Measurements from ENCODE around the gene PNKD. TPM values are rescaled to one million over a fixed set of nuclear protein-coding genes. Genes with fewer than 3 reads are reported as not detected.

Gene PNKD
- total and polyA plus RNA-seq, 4 donors = 26.9 to 108 (median 65.7) TPM

- WGBS, 2 donors = 71 to 72% methylated on average over 5 of the region's 5 CpGs
- peaks cover 15 to 26% of the 10 kb centered on the region in 2 donors for H3K36me3 ChIP-seq (ENCODE audit: control insufficient read depth in 1 of 2, insufficient read depth in 2 of 2, low read length in 1 of 2)
- DNase-seq (no peak), ATAC-seq (ENCODE audit: low FRiP score) (no peak)
- H3K27ac ChIP-seq (ENCODE audit: low read depth in 1 of 2, low read length in 2 of 2) = no peak overlapping the region
- H3K4me1 ChIP-seq (ENCODE audit: control insufficient read depth in 1 of 2, insufficient read depth in 2 of 2, low read length in 2 of 2) = peaks cover 0 to 4% of the 10 kb centered on the region in 2 donors
- H3K27me3 ChIP-seq (ENCODE audit: control insufficient read depth in 1 of 2, insufficient read depth in 2 of 2, low read length in 1 of 2) = no peaks in the 10 kb centered on the region
- H3K4me3 ChIP-seq (ENCODE audit: low read length in 2 of 2) = no peak overlapping the region
- no peaks in the 10 kb centered on the region for H3K9me3 ChIP-seq (ENCODE audit: control insufficient read depth, low read length)
- intact Hi-C loops (cut with DNase I) = no loop called here
Measured at GRCh38 chr2:218245214-218245613, 25.1 kb upstream of the PNKD start.

DNA sequence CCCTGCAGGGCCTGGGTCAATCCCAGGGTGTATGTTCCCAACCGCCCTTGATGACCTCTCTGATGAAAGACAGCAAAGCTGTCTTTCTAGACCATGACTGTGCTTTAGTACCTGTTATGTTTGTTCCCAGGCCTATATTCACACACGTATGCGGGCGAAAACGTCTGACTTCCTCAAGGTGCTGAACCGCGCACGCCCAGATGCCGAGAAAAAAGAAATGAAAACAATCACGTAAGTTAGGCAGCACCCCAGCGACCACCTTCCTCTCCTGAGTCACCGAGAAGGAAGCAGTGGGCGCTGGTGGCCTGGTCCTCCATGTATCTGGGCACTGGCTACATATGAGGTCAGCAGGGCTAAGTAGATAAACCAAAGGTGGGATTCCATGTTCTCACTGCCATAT lies 20.6 kb upstream of the PNKD start:
- Histone ChIP-seq H3K9me3 (ENCODE audit: control insufficient read depth, low read length) (no peaks in the 10 kb centered on the region), H3K4me1 (ENCODE audit: control insufficient read depth in 1 of 2, insufficient read depth in 2 of 2, low read length in 2 of 2) (no peaks in the 10 kb centered on the region), H3K27me3 (ENCODE audit: control insufficient read depth in 1 of 2, insufficient read depth in 2 of 2, low read length in 1 of 2) (no peaks in the 10 kb centered on the region), H3K27ac (ENCODE audit: low read depth in 1 of 2, low read length in 2 of 2) (no peak overlapping the region), H3K4me3 (ENCODE audit: low read length in 2 of 2) (no peak overlapping the region), H3K36me3 (ENCODE audit: control insufficient read depth in 1 of 2, insufficient read depth in 2 of 2, low read length in 1 of 2) (peaks cover 14 to 35% of the 10 kb centered on the region in 2 donors)
- DNase-seq (no peak), ATAC-seq (ENCODE audit: low FRiP score) (no peak)
- intact Hi-C loops (cut with DNase I) = no loop called here
- WGBS, 2 donors = 92 to 93% methylated on average over 13 of the region's 13 CpGs

GRCh38 chr2:218252509-218253231 lies 17.6 kb upstream of the PNKD start:
- no peaks in the 10 kb centered on the region for H3K4me1 ChIP-seq (ENCODE audit: control insufficient read depth in 1 of 2, insufficient read depth in 2 of 2, low read length in 2 of 2)
- WGBS, 2 donors = 58 to 72% methylated on average over 7 of the region's 7 CpGs
- no peak overlapping the region for H3K27ac ChIP-seq (ENCODE audit: low read depth in 1 of 2, low read length in 2 of 2)
- H3K4me3 ChIP-seq (ENCODE audit: low read length in 2 of 2) = no peak overlapping the region
- H3K36me3 ChIP-seq (ENCODE audit: control insufficient read depth in 1 of 2, insufficient read depth in 2 of 2, low read length in 1 of 2) = peaks cover 12 to 27% of the 10 kb centered on the region in 2 donors
- no peaks in the 10 kb centered on the region for H3K27me3 ChIP-seq (ENCODE audit: control insufficient read depth in 1 of 2, insufficient read depth in 2 of 2, low read length in 1 of 2)
- ATAC-seq (ENCODE audit: low FRiP score) (no peak), DNase-seq (peak in 1 of 2 donors; percentile 24)
- intact Hi-C loops (cut with DNase I) = no loop called here
- H3K9me3 ChIP-seq (ENCODE audit: control insufficient read depth, low read length) = no peaks in the 10 kb centered on the region

GRCh38 chr2:218253232-218253625 lies 17.1 kb upstream of the PNKD start:
- WGBS, 2 donors = 85 to 89% methylated on average over 5 of the region's 5 CpGs
- Histone ChIP-seq H3K27ac (ENCODE audit: low read depth in 1 of 2, low read length in 2 of 2) (no peak overlapping the region), H3K27me3 (ENCODE audit: control insufficient read depth in 1 of 2, insufficient read depth in 2 of 2, low read length in 1 of 2) (no peaks in the 10 kb centered on the region), H3K4me1 (ENCODE audit: control insufficient read depth in 1 of 2, insufficient read depth in 2 of 2, low read length in 2 of 2) (no peaks in the 10 kb centered on the region), H3K4me3 (ENCODE audit: low read length in 2 of 2) (no peak overlapping the region), H3K36me3 (ENCODE audit: control insufficient read depth in 1 of 2, insufficient read depth in 2 of 2, low read length in 1 of 2) (peaks cover 10 to 26% of the 10 kb centered on the region in 2 donors), H3K9me3 (ENCODE audit: control insufficient read depth, low read length) (no peaks in the 10 kb centered on the region)
- ATAC-seq (ENCODE audit: low FRiP score) = no peak
- intact Hi-C loops (cut with DNase I) = no loop called here
- DNase-seq = peak in 1 of 2 donors; percentile 19

DNA sequence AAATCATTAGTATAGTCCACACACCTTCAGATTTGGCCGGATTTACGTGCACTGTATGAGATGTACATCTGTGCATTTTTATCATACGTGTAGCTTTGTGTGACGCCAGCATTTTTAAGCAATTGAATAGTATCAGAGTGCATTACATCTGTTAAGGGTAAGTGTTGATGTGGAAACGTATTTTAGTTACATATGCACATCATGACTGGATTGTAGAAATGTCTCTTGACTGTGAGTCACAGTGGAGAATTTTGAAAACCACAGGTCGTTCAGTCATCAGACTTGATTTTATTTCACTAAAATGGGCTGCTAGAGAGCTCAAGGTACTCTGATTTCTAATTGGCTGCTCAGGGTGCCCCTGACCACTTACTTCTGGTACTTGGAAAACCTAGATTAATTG lies 14.9 kb upstream of the PNKD start:
- 65 to 84% methylated on average over 6 of the region's 6 CpGs for WGBS, 2 donors
- H3K27me3 ChIP-seq (ENCODE audit: control insufficient read depth in 1 of 2, insufficient read depth in 2 of 2, low read length in 1 of 2) = no peaks in the 10 kb centered on the region
- no peak overlapping the region for H3K27ac ChIP-seq (ENCODE audit: low read depth in 1 of 2, low read length in 2 of 2)
- H3K9me3 ChIP-seq (ENCODE audit: control insufficient read depth, low read length) = no peaks in the 10 kb centered on the region
- DNase-seq = no peak
- H3K4me1 ChIP-seq (ENCODE audit: control insufficient read depth in 1 of 2, insufficient read depth in 2 of 2, low read length in 2 of 2) = no peaks in the 10 kb centered on the region
- ATAC-seq (ENCODE audit: low FRiP score) = no peak
- peaks cover 10 to 14% of the 10 kb centered on the region in 2 donors for H3K36me3 ChIP-seq (ENCODE audit: control insufficient read depth in 1 of 2, insufficient read depth in 2 of 2, low read length in 1 of 2)
- no peak overlapping the region for H3K4me3 ChIP-seq (ENCODE audit: low read length in 2 of 2)
- intact Hi-C loops (cut with DNase I) = loop anchor here in 1 of 2 donors (5.0 kb wide), 1 partner anchor 68 kb away; no protein-coding TSS in a partner anchor

DNA sequence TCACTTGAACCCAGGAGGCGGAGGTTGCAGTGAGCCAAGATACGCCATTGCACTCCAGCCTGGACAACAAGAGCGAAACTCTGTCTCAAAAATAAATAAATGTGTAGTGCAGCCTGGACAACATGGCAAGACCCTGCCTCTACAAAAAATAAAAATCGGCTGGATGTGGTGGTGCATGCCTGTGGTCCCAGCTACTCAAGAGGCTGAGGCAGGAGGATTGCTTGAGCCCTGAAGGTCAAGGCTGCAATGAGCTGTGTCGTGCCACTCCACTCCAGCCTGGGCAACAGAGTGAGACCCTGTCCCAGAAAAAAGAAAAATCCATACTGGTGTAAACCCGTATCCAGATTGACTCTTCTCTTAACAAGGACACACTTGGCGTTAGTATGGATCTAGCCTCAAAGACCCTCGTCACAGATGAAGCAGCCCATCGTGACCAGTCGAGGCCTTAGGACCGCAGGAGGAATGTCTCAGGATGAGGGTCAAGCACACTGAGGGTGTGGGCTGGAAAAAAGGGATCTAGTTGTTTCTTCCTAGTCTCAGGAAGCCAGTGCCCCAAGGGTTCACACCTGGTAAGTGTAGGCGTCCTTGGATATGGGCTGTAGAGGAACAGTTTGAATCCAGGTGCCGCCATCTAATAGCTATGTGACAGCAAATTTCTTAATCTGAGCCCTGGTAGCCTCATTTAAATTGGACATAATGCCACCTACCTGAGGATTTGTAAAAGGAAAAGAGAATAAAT lies 13.5 kb upstream of the PNKD start:
- H3K27ac ChIP-seq (ENCODE audit: low read depth in 1 of 2, low read length in 2 of 2) = no peak overlapping the region
- DNase-seq (peak in 1 of 2 donors; percentile 25), ATAC-seq (ENCODE audit: low FRiP score) (no peak)
- no peak overlapping the region for H3K4me3 ChIP-seq (ENCODE audit: low read length in 2 of 2)
- peaks cover 10 to 14% of the 10 kb centered on the region in 2 donors for H3K36me3 ChIP-seq (ENCODE audit: control insufficient read depth in 1 of 2, insufficient read depth in 2 of 2, low read length in 1 of 2)
- WGBS, 2 donors = 92% methylated on average over 13 of the region's 13 CpGs
- no peaks in the 10 kb centered on the region for H3K27me3 ChIP-seq (ENCODE audit: control insufficient read depth in 1 of 2, insufficient read depth in 2 of 2, low read length in 1 of 2)
- intact Hi-C loops (cut with DNase I) = loop anchor here in 1 of 2 donors (5.0 kb wide), 1 partner anchor 69 kb away; no protein-coding TSS in a partner anchor
- no peaks in the 10 kb centered on the region for H3K4me1 ChIP-seq (ENCODE audit: control insufficient read depth in 1 of 2, insufficient read depth in 2 of 2, low read length in 2 of 2)
- no peaks in the 10 kb centered on the region for H3K9me3 ChIP-seq (ENCODE audit: control insufficient read depth, low read length)

DNA sequence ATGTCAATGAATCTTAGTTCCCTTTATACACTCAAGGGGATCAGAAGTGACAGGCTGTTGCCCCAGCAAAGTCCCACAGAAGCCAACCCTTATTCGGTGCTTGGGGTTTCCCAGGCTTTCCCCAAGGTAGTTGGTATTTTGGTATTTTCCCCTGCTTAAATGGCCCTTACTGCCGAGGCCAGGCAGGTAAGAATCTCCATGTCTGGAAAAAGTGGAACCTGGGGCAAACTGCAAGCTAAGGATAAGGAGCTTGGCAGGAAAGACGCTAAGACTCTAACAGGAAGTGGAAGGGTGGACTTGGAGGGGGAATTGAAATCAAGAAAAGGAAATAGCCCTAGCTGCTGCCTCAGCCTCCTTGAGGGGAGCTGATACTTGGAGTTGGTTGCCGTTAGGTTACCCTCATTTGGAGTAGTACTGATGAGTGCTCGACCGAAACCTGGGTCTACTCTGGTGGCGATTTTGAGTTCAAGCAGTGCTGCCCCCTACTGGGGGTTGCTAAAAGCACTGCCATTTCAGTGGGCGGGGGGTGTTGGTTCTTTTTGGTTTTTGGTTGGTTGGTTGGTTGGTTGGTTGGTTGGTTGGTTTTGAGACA lies 12.8 kb upstream of the PNKD start:
- Histone ChIP-seq H3K36me3 (ENCODE audit: control insufficient read depth in 1 of 2, insufficient read depth in 2 of 2, low read length in 1 of 2) (peaks cover 9 to 10% of the 10 kb centered on the region in 2 donors), H3K27ac (ENCODE audit: low read depth in 1 of 2, low read length in 2 of 2) (no peak overlapping the region), H3K27me3 (ENCODE audit: control insufficient read depth in 1 of 2, insufficient read depth in 2 of 2, low read length in 1 of 2) (no peaks in the 10 kb centered on the region), H3K4me1 (ENCODE audit: control insufficient read depth in 1 of 2, insufficient read depth in 2 of 2, low read length in 2 of 2) (no peaks in the 10 kb centered on the region), H3K9me3 (ENCODE audit: control insufficient read depth, low read length) (no peaks in the 10 kb centered on the region), H3K4me3 (ENCODE audit: low read length in 2 of 2) (no peak overlapping the region)
- 51 to 52% methylated on average over 8 of the region's 8 CpGs for WGBS, 2 donors
- peak in 1 of 2 donors; percentile 67 for DNase-seq
- peak; percentile 33 for ATAC-seq (ENCODE audit: low FRiP score)
- intact Hi-C loops (cut with DNase I) = loop anchor here in 1 of 2 donors (5.0 kb wide), 1 partner anchor 70 kb away; no protein-coding TSS in a partner anchor

DNA sequence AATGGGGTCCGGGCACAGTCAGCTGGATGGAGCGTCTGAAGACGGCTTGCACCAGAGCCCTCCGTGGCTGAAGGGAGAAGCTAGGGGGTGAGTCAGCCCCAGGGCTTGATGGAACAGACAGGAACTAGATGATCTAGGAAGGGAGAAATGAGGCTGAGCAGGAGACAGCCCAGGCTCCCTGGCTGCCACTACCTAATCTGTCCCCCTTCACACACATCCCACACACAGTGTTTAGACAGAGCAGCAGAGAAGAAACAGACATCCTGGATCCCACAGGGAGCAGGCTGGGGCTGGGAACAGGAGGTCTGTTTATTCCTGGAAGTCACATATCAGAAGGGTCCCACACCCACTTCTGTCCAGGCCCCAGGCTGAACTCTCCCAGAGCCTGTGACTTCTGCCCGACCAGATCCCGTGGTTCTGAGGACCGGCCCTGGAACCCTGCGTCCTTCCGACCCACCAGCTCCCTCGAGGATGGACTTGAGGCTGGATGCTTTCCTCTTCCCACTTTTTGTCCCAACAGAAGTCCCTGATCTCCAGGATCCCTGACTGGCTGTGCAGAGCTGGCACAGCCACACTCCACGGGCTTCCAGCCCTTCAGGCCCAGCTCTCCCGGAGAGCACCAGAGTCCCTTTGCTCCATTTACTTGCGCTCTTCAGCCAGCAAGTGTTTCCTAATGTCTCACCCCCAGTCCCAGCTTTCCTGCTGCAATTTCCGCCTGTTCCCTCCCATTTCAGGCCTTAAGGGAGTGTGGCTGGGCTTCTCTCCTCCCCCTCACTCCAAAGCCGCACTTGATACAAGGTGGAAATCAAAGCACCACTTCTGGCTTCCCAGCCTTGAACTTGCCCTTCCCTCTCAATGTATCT lies 11.0 kb upstream of the PNKD start:
- Histone ChIP-seq H3K9me3 (ENCODE audit: control insufficient read depth, low read length) (no peaks in the 10 kb centered on the region), H3K27ac (ENCODE audit: low read depth in 1 of 2, low read length in 2 of 2) (peak overlapping the region in 1 of 2 donors; percentile 23), H3K36me3 (ENCODE audit: control insufficient read depth in 1 of 2, insufficient read depth in 2 of 2, low read length in 1 of 2) (peaks cover 1 to 10% of the 10 kb centered on the region in 2 donors), H3K4me3 (ENCODE audit: low read length in 2 of 2) (no peak overlapping the region), H3K4me1 (ENCODE audit: control insufficient read depth in 1 of 2, insufficient read depth in 2 of 2, low read length in 2 of 2) (no peaks in the 10 kb centered on the region), H3K27me3 (ENCODE audit: control insufficient read depth in 1 of 2, insufficient read depth in 2 of 2, low read length in 1 of 2) (no peaks in the 10 kb centered on the region)
- intact Hi-C loops (cut with DNase I) = loop anchor here in 1 of 2 donors (5.0 kb wide), 1 partner anchor 72 kb away; no protein-coding TSS in a partner anchor
- 23 to 29% methylated on average over 15 of the region's 15 CpGs for WGBS, 2 donors
- peak; percentile 78 to 81 for DNase-seq
- ATAC-seq (ENCODE audit: low FRiP score) = peak; percentile 71

All from aorta (tissue), 5 donors.